HepG2 (cell line): ENCODE results near the gene NELFB. TPM values are rescaled to one million over a fixed set of nuclear protein-coding genes. Genes with fewer than 3 reads are reported as not detected.

ENCODE experiments used
- BRCA1 ChIP-seq: sonication (generic); formaldehyde crosslinking; IDR thresholded peaks from 2 replicates; pipeline ENCODE4 v1.4.0; 2020; ENCODE audit warnings: missing genetic modification reagents
- FOXK2 ChIP-seq: fragments of 450-650 bp; IDR thresholded peaks from 2 replicates; pipeline ENCODE4 v1.6.1; 2016
- RBM39 ChIP-seq: fragments of 200-400 bp; formaldehyde crosslinking; IDR thresholded peaks from one replicate; pipeline ENCODE4 v1.6.1; 2018; ENCODE audit warnings: antibody characterized with exemption, mild to moderate bottlenecking, low read depth, low read length; ENCODE audit not compliant: poor library complexity, severe bottlenecking
- SP2 ChIP-seq: sonication (generic); formaldehyde crosslinking; IDR thresholded peaks from 2 replicates; pipeline ENCODE4 v1.5.1; 2020; ENCODE audit warnings: mild to moderate bottlenecking, missing genetic modification reagents
- TGIF2 ChIP-seq: IDR thresholded peaks from 2 replicates; pipeline ENCODE4 v1.6.1; 2016; ENCODE audit warnings: control low read depth, missing compliant biosample characterization
- polyA plus RNA-seq, 8 experiments: library from polyadenylated mRNA; depleted of rRNA in 3 of 8; stranded (reverse) in 7 of 8; unstranded in 1 of 8; fragments of >200 nt; fragmentation: Illumina TruSeq in 4 of 8; extraction: Trizol in 4 of 8; gene quantifications; 2 replicates each; pipeline versions ENCODE4 v1.2.1 to v1.2.3, GENCODE V29; 2011 to 2016; ENCODE audit warnings: low read depth in 4 of 8, missing spikeins in 1 of 8, mixed read lengths in 1 of 8; ENCODE audit not compliant: insufficient read depth in 1 of 8
- total RNA-seq, 5 experiments: library from RNA; depleted of rRNA; stranded (reverse); fragments of >200 nt; fragmentation: Illumina TruSeq; extraction: Trizol; gene quantifications; 2 replicates each; pipeline ENCODE4 v1.2.3, GENCODE V29; 2016; ENCODE audit warnings: low read depth in 1 of 5
- TF ChIP-seq, protein P1 (sequence below): sonication (generic); formaldehyde crosslinking; IDR thresholded peaks from 2 replicates; pipeline ENCODE4 v1.4.0; 2020; ENCODE audit warnings: low read depth, mild to moderate bottlenecking, missing genetic modification reagents
- TF ChIP-seq, protein P2 (sequence below): sonication (generic); formaldehyde crosslinking; IDR thresholded peaks from 2 replicates; pipeline ENCODE4 v1.4.0; 2020; ENCODE audit warnings: missing genetic modification reagents
- TF ChIP-seq, protein P3 (sequence below): IDR thresholded peaks from 2 replicates; pipeline ENCODE4 v1.6.1; 2016; ENCODE audit warnings: low read depth
- TF ChIP-seq, protein P4 (sequence below): sonication (generic); formaldehyde crosslinking; IDR thresholded peaks from 2 replicates; pipeline ENCODE4 v1.8.0; 2022; ENCODE audit warnings: mild to moderate bottlenecking, missing genetic modification reagents, moderate library complexity
- TF ChIP-seq, protein P5 (sequence below): sonication (generic); formaldehyde crosslinking; IDR thresholded peaks from 2 replicates; pipeline ENCODE4 v1.8.0; 2022; ENCODE audit warnings: mild to moderate bottlenecking, missing genetic modification reagents, borderline replicate concordance
- TF ChIP-seq, protein P6 (sequence below): sonication (generic); formaldehyde crosslinking; IDR thresholded peaks from 2 replicates; pipeline ENCODE4 v1.5.1; 2020; ENCODE audit warnings: missing genetic modification reagents, mild to moderate bottlenecking, borderline replicate concordance

Gene NELFB
- total and polyA plus RNA-seq, 2 of the 13 experiments (the other 11 are each of a cell fraction or from before 2014, with no cell fraction given) = 26.5 to 45.8 TPM

DNA sequence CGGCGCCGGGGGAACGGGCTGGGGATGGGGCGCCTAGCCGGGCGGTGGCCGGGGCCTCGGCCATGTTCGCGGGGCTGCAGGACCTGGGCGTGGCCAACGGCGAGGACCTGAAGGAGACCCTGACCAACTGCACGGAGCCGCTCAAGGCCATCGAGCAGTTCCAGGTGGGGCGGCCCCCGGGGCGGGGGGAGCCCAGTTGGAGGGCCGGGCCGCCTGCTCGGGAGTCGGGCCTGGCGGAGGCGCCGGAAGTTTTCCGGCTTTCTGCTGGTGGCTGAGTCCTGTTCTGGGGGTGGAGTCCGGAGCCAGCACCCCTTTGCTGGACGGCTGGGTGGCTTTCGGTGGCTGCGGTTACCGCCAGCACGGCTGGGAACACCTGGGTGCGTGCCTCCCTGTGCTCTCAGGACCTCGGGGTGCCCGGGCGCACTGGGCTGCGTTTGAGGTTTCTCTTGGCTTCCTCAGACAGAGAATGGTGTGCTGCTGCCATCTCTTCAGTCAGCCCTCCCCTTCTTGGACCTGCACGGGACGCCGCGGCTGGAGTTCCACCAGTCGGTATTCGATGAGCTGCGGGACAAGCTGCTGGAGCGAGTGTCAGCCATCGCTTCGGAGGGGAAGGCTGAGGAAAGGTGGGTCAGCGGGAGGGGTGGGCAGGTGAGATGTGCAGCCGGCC lies 454 bp downstream of the NELFB start (continued):
- TF ChIP-seq, protein P1, sequence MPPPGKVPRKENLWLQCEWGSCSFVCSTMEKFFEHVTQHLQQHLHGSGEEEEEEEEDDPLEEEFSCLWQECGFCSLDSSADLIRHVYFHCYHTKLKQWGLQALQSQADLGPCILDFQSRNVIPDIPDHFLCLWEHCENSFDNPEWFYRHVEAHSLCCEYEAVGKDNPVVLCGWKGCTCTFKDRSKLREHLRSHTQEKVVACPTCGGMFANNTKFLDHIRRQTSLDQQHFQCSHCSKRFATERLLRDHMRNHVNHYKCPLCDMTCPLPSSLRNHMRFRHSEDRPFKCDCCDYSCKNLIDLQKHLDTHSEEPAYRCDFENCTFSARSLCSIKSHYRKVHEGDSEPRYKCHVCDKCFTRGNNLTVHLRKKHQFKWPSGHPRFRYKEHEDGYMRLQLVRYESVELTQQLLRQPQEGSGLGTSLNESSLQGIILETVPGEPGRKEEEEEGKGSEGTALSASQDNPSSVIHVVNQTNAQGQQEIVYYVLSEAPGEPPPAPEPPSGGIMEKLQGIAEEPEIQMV (CRISPR knock-in tag) = peak; percentile 95
- TF ChIP-seq, protein P2, sequence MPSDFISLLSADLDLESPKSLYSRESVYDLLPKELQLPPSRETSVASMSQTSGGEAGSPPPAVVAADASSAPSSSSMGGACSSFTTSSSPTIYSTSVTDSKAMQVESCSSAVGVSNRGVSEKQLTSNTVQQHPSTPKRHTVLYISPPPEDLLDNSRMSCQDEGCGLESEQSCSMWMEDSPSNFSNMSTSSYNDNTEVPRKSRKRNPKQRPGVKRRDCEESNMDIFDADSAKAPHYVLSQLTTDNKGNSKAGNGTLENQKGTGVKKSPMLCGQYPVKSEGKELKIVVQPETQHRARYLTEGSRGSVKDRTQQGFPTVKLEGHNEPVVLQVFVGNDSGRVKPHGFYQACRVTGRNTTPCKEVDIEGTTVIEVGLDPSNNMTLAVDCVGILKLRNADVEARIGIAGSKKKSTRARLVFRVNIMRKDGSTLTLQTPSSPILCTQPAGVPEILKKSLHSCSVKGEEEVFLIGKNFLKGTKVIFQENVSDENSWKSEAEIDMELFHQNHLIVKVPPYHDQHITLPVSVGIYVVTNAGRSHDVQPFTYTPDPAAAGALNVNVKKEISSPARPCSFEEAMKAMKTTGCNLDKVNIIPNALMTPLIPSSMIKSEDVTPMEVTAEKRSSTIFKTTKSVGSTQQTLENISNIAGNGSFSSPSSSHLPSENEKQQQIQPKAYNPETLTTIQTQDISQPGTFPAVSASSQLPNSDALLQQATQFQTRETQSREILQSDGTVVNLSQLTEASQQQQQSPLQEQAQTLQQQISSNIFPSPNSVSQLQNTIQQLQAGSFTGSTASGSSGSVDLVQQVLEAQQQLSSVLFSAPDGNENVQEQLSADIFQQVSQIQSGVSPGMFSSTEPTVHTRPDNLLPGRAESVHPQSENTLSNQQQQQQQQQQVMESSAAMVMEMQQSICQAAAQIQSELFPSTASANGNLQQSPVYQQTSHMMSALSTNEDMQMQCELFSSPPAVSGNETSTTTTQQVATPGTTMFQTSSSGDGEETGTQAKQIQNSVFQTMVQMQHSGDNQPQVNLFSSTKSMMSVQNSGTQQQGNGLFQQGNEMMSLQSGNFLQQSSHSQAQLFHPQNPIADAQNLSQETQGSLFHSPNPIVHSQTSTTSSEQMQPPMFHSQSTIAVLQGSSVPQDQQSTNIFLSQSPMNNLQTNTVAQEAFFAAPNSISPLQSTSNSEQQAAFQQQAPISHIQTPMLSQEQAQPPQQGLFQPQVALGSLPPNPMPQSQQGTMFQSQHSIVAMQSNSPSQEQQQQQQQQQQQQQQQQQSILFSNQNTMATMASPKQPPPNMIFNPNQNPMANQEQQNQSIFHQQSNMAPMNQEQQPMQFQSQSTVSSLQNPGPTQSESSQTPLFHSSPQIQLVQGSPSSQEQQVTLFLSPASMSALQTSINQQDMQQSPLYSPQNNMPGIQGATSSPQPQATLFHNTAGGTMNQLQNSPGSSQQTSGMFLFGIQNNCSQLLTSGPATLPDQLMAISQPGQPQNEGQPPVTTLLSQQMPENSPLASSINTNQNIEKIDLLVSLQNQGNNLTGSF (CRISPR knock-in tag) = 0 out of 2 replicates have a peak, but pooled peaks have one; percentile 38
- TF ChIP-seq, protein P3, sequence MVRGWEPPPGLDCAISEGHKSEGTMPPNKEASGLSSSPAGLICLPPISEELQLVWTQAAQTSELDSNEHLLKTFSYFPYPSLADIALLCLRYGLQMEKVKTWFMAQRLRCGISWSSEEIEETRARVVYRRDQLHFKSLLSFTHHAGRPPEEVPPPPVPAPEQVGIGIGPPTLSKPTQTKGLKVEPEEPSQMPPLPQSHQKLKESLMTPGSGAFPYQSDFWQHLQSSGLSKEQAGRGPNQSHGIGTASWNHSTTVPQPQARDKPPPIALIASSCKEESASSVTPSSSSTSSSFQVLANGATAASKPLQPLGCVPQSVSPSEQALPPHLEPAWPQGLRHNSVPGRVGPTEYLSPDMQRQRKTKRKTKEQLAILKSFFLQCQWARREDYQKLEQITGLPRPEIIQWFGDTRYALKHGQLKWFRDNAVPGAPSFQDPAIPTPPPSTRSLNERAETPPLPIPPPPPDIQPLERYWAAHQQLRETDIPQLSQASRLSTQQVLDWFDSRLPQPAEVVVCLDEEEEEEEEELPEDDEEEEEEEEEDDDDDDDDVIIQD = no peak
- TF ChIP-seq RBM39 = peak; percentile 28
- TF ChIP-seq FOXK2 = no peak
- TF ChIP-seq, protein P4, sequence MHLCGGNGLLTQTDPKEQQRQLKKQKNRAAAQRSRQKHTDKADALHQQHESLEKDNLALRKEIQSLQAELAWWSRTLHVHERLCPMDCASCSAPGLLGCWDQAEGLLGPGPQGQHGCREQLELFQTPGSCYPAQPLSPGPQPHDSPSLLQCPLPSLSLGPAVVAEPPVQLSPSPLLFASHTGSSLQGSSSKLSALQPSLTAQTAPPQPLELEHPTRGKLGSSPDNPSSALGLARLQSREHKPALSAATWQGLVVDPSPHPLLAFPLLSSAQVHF = 0 out of 2 replicates have a peak, but pooled peaks have one; percentile 4
- TF ChIP-seq TGIF2 (CRISPR knock-in tag) = no peak
- TF ChIP-seq, protein P5, sequence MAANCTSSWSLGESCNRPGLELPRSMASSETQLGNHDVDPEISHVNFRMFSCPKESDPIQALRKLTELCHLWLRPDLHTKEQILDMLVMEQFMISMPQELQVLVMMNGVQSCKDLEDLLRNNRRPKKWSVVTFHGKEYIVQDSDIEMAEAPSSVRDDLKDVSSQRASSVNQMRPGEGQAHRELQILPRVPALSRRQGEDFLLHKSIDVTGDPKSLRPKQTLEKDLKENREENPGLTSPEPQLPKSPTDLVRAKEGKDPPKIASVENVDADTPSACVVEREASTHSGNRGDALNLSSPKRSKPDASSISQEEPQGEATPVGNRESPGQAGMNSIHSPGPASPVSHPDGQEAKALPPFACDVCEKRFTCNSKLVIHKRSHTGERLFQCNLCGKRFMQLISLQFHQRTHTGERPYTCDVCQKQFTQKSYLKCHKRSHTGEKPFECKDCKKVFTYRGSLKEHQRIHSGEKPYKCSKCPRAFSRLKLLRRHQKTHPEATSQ = no peak
- peak; percentile 14; the same call in 1 of the 2 replicates for TF ChIP-seq SP2 (CRISPR knock-in tag)
- no peak for TF ChIP-seq BRCA1 (CRISPR knock-in tag)
- TF ChIP-seq, protein P6, sequence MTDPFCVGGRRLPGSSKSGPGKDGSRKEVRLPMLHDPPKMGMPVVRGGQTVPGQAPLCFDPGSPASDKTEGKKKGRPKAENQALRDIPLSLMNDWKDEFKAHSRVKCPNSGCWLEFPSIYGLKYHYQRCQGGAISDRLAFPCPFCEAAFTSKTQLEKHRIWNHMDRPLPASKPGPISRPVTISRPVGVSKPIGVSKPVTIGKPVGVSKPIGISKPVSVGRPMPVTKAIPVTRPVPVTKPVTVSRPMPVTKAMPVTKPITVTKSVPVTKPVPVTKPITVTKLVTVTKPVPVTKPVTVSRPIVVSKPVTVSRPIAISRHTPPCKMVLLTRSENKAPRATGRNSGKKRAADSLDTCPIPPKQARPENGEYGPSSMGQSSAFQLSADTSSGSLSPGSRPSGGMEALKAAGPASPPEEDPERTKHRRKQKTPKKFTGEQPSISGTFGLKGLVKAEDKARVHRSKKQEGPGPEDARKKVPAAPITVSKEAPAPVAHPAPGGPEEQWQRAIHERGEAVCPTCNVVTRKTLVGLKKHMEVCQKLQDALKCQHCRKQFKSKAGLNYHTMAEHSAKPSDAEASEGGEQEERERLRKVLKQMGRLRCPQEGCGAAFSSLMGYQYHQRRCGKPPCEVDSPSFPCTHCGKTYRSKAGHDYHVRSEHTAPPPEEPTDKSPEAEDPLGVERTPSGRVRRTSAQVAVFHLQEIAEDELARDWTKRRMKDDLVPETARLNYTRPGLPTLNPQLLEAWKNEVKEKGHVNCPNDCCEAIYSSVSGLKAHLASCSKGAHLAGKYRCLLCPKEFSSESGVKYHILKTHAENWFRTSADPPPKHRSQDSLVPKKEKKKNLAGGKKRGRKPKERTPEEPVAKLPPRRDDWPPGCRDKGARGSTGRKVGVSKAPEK (CRISPR knock-in tag) = no peak
